A549 (cell line): ENCODE measurements around the gene CADM1. TPM values are rescaled to one million over a fixed set of nuclear protein-coding genes. Genes with fewer than 3 reads are reported as not detected.

Source experiments
- ATAC-seq, 2 experiments: fragments of 200-7000 bp in 1 of 2; fragments of >200 bp in 1 of 2; cut with Nextera tagmentation in 1 of 2; cut with Tn5 transposase in 1 of 2; 3 replicates each; pipeline versions ENCODE4 v1.8.0 to v1.9.1; 2018 to 2020; ENCODE audit warnings: mild to moderate bottlenecking in 1 of 2, moderate library complexity in 1 of 2
- CTCF ChIA-PET: fragments of 300-600 bp; sonication (Branson Sonifier 250); formaldehyde crosslinking; extraction: SDS; loops from one replicate; lab custom pipeline; 2021; ENCODE audit warnings: antibody characterized with exemption, inconsistent platforms; lab: Yijun Ruan, JAX
- POLR2A ChIA-PET: fragments of 350-600 bp; formaldehyde crosslinking; extraction: SDS; loops from one replicate; lab custom pipeline; 2021; ENCODE audit warnings: antibody characterized with exemption, inconsistent platforms; lab: Yijun Ruan, JAX
- DNase-seq, 2 experiments: peaks; one replicate each; pipeline versions ENCODE4 v3.0.0 to v3.0.0-alpha.2; 2011 to 2016; ENCODE audit warnings: low read depth in 1 of 2, low spot score in 1 of 2
- FAIRE-seq: peaks from 2 replicates; lab custom pipeline; 2011; peaks lifted over from hg19 to GRCh38; lab: Jason Lieb, UNC
- H3K27ac ChIP-seq, 2 experiments: fragments of >200 bp; sonication (Bioruptor Twin); formaldehyde crosslinking; 3 replicates each; pipeline ENCODE4 v1.5.1; 2016 to 2017
- H3K4me1 ChIP-seq: fragments of >200 bp; sonication (Bioruptor Twin); formaldehyde crosslinking; 3 replicates; pipeline ENCODE4 v1.6.1; 2016
- H3K4me2 ChIP-seq: fragments of >200 bp; sonication (Bioruptor Twin); formaldehyde crosslinking; 3 replicates; pipeline ENCODE4 v1.6.1; 2016
- H3K4me3 ChIP-seq: fragments of >200 bp; sonication (Bioruptor Twin); formaldehyde crosslinking; 3 replicates; pipeline ENCODE4 v1.5.1; 2016
- H3K9me3 ChIP-seq: fragments of >200 bp; sonication (Bioruptor Twin); formaldehyde crosslinking; 3 replicates; pipeline ENCODE4 v1.6.1; 2016
- BHLHE40 ChIP-seq: IDR thresholded peaks from 2 replicates; pipeline ENCODE4 v1.6.1; 2012; ENCODE audit warnings: low read depth, low read length, inconsistent platforms
- CEBPB ChIP-seq, 2 experiments: fragments of >200 bp in 1 of 2; sonication (Bioruptor Twin) in 1 of 2; formaldehyde crosslinking in 1 of 2; IDR thresholded peaks; 2 replicates each; pipeline ENCODE4 v1.6.1; 2012 to 2016
- CHD4 ChIP-seq: fragments of 200-600 bp; sonication (generic); IDR thresholded peaks from 2 replicates; pipeline ENCODE4 v1.6.1; 2016; ENCODE audit warnings: antibody characterized with exemption, mild to moderate bottlenecking, borderline replicate concordance
- EHMT2 ChIP-seq: fragments of 200-600 bp; sonication (generic); IDR thresholded peaks from 2 replicates; pipeline ENCODE4 v1.6.1; 2016; ENCODE audit warnings: antibody characterized with exemption, low read depth, mild to moderate bottlenecking, moderate library complexity
- EP300 ChIP-seq, 2 experiments: fragments of >200 bp; sonication (Bioruptor Twin); formaldehyde crosslinking; IDR thresholded peaks; 2 replicates in 1 of 2; 3 replicates in 1 of 2; pipeline ENCODE4 v1.6.1; 2016 to 2017
- ESRRA ChIP-seq: fragments of 150-350 bp; IDR thresholded peaks from 2 replicates; pipeline ENCODE4 v1.6.1; 2014; ENCODE audit warnings: mild to moderate bottlenecking, low read length, borderline replicate concordance
- FOSB ChIP-seq: fragments of 250-450 bp; sonication (Bioruptor Pico); IDR thresholded peaks from 2 replicates; pipeline ENCODE4 v1.5.0; 2020; ENCODE audit warnings: mild to moderate bottlenecking, moderate library complexity
- HDAC2 ChIP-seq: fragments of 200-600 bp; sonication (generic); IDR thresholded peaks from 2 replicates; pipeline ENCODE4 v1.6.1; 2016
- HOXA7 ChIP-seq: fragments of 250-450 bp; sonication (Bioruptor Pico); IDR thresholded peaks from 2 replicates; pipeline ENCODE4 v1.5.0; 2020; ENCODE audit warnings: mild to moderate bottlenecking, moderate library complexity
- JUN ChIP-seq, 2 experiments: fragments of >200 bp; sonication (Bioruptor Twin); formaldehyde crosslinking; IDR thresholded peaks; 2 replicates in 1 of 2; 3 replicates in 1 of 2; pipeline ENCODE4 v1.6.1; 2016 to 2017
- JUNB ChIP-seq: fragments of >200 bp; sonication (Bioruptor Twin); formaldehyde crosslinking; IDR thresholded peaks from 2 replicates; pipeline ENCODE4 v1.6.1; 2016
- KDM1A ChIP-seq: fragments of 200-600 bp; sonication (generic); IDR thresholded peaks from 2 replicates; pipeline ENCODE4 v1.6.1; 2016; ENCODE audit warnings: low read depth, mild to moderate bottlenecking
- MAZ ChIP-seq: fragments of 150-350 bp; IDR thresholded peaks from 2 replicates; pipeline ENCODE4 v1.6.1; 2014; ENCODE audit warnings: antibody characterized with exemption, low read depth, low read length, borderline replicate concordance
- NPAS2 ChIP-seq: fragments of 250-450 bp; sonication (Bioruptor Pico); IDR thresholded peaks from 2 replicates; pipeline ENCODE4 v1.8.0; 2022; ENCODE audit warnings: mild to moderate bottlenecking, moderate library complexity, borderline replicate concordance
- RCOR1 ChIP-seq: fragments of 150-350 bp; IDR thresholded peaks from 2 replicates; pipeline ENCODE4 v1.6.1; 2014; ENCODE audit warnings: antibody characterized with exemption, low read length, low read depth
- RFX5 ChIP-seq: fragments of 450-650 bp; IDR thresholded peaks from 2 replicates; pipeline ENCODE4 v1.7.1; 2014; ENCODE audit warnings: antibody characterized with exemption, mild to moderate bottlenecking, moderate library complexity
- SMC3 ChIP-seq: fragments of >200 bp; sonication (Bioruptor Twin); formaldehyde crosslinking; IDR thresholded peaks from 3 replicates; pipeline ENCODE4 v1.6.1; 2018; ENCODE audit warnings: inconsistent platforms
- TFCP2L1 ChIP-seq: fragments of 250-450 bp; sonication (Bioruptor Pico); IDR thresholded peaks from 2 replicates; pipeline ENCODE4 v1.5.0; 2021; ENCODE audit warnings: mild to moderate bottlenecking
- TP53 ChIP-seq: fragments of 250-450 bp; sonication (Bioruptor Pico); IDR thresholded peaks from 2 replicates; pipeline ENCODE4 v1.5.0; 2021; ENCODE audit warnings: mild to moderate bottlenecking, moderate library complexity
- ZC3H11A ChIP-seq: fragments of 450-650 bp; IDR thresholded peaks from 2 replicates; pipeline ENCODE4 v1.6.1; 2014; ENCODE audit warnings: antibody characterized with exemption, mild to moderate bottlenecking
- ZFP36 ChIP-seq: fragments of 450-650 bp; IDR thresholded peaks from 2 replicates; pipeline ENCODE4 v1.6.1; 2014; ENCODE audit warnings: borderline replicate concordance; ENCODE audit not compliant: partially characterized antibody
- WGBS: methylation state at CpG from one replicate; pipeline ENCODE4 v1.1.6; 2017; ENCODE audit errors: missing lambda C conversion rate; 5-methylcytosine and 5-hydroxymethylcytosine counted together
- polyA plus RNA-seq, 4 experiments: library from polyadenylated mRNA; depleted of rRNA in 3 of 4; stranded (reverse); fragments of >200 nt; fragmentation: RNase III in 1 of 4; extraction: RNeasy Plus Mini Kit Qiagen cat#74134 plus additional on column Dnase treatment in 1 of 4; gene quantifications; 2 replicates in 3 of 4; 3 replicates in 1 of 4; pipeline ENCODE4 v1.2.3, GENCODE V29; 2011 to 2017
- TF ChIP-seq, protein P1 (sequence below): fragments of 150-350 bp; IDR thresholded peaks from 2 replicates; pipeline ENCODE4 v1.6.1; 2014; ENCODE audit warnings: low read depth, mild to moderate bottlenecking, low read length
- TF ChIP-seq, protein P2 (sequence below): IDR thresholded peaks from 2 replicates; pipeline ENCODE4 v1.6.1; 2012; ENCODE audit warnings: low read depth, borderline replicate concordance
- TF ChIP-seq, protein P3 (sequence below): fragments of 250-450 bp; sonication (Bioruptor Pico); IDR thresholded peaks from 2 replicates; pipeline ENCODE4 v1.5.0; 2020; ENCODE audit warnings: low read depth, mild to moderate bottlenecking, moderate library complexity
- TF ChIP-seq, protein P4 (sequence below): IDR thresholded peaks from 2 replicates; pipeline ENCODE4 v1.6.1; 2012

CADM1 gene
- polyA plus RNA-seq, 2 of the 4 experiments (the other 2 are of a cell fraction) = 33.4 to 36.7 TPM

DNA sequence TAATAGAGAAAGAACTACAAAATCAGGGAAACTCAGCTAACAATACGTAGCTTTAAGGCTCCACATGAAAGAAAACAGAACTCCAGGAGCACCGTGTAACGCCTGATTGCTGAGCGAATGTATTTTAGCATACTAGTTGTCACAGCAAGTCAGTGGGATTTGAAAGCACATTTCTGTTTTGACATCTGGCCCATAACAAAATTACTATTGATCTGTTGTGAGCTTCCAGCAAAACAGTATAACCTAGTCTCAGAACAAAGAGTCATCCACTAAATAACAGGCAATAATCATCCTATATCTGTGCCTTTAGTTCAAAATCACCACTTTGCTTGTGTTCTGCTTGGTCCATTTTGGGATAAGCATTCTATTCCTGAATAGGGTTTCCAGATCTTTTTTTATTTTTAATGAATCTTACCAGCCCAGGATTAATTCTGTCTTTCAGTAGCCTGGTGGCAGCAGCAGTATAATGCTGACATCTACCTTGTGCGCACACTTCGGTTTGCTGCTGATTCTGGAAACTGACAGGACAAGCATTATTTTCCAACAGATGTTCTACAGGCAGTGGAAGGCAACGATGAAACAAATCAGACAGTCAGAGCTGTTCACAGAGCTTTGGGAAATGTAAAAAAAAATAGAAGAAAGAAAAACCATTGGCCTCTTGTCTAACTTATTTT is 66.2 kb downstream of the CADM1 start:
- Histone ChIP-seq H3K27ac (no peak overlapping the region), H3K4me1 (no peaks in the 10 kb centered on the region), H3K4me3 (no peak overlapping the region), H3K9me3 (no peaks in the 10 kb centered on the region), H3K4me2 (no peak overlapping the region)
- FAIRE-seq (no peak), DNase-seq (no peak), ATAC-seq (no peak)
- ChIA-PET CTCF (interaction anchor here (0.5 to 0.6 kb wide), 2 partner anchors 8 to 63 kb away, joined by 3 to 5 read pairs; no protein-coding TSS in a partner anchor), POLR2A (no interaction called here)
- TF ChIP-seq EHMT2 (no peak), RCOR1 (no peak), JUN (IDR thresholded peaks at IDR 0.05) (no peak), CHD4 (no peak), CEBPB (IDR thresholded peaks at IDR 0.05) (no peak), KDM1A (no peak), ZFP36 (no peak), MAZ (no peak), ZC3H11A (no peak), ESRRA (no peak), NPAS2 (CRISPR knock-in tag) (no peak)
- TF ChIP-seq, protein P1, sequence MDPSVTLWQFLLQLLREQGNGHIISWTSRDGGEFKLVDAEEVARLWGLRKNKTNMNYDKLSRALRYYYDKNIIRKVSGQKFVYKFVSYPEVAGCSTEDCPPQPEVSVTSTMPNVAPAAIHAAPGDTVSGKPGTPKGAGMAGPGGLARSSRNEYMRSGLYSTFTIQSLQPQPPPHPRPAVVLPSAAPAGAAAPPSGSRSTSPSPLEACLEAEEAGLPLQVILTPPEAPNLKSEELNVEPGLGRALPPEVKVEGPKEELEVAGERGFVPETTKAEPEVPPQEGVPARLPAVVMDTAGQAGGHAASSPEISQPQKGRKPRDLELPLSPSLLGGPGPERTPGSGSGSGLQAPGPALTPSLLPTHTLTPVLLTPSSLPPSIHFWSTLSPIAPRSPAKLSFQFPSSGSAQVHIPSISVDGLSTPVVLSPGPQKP = no peak
- WGBS = 96% methylated on average over 7 of the region's 7 CpGs

DNA sequence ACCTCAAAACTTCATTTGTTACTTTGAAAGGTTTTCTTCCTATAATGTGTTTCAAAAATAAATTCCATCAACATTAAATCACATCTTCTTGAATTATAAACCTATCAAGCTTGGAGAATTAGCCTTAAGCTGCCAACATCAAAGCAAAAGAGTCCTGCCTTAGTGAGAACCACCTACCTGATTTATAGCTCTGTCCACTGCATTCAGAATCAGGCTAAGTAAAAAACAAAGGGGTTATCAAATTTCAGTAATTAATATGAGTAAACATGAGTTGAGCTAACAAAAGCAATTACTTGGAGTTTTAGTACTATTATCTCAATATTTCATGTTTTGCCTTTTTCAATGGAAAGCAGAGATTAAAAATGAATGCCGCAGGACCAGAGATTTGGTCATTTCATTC is 73.9 kb downstream of the CADM1 start:
- Histone ChIP-seq H3K9me3 (no peaks in the 10 kb centered on the region), H3K4me3 (no peak overlapping the region), H3K27ac (no peak overlapping the region), H3K4me2 (no peak overlapping the region), H3K4me1 (no peaks in the 10 kb centered on the region)
- FAIRE-seq (no peak), ATAC-seq (no peak), DNase-seq (no peak)
- POLR2A ChIA-PET = no interaction called here
- TF ChIP-seq JUNB (no peak), HDAC2 (no peak), FOSB (CRISPR knock-in tag) (no peak), CEBPB (IDR thresholded peaks at IDR 0.05) (no peak), KDM1A (no peak)
- TF ChIP-seq, protein P2, sequence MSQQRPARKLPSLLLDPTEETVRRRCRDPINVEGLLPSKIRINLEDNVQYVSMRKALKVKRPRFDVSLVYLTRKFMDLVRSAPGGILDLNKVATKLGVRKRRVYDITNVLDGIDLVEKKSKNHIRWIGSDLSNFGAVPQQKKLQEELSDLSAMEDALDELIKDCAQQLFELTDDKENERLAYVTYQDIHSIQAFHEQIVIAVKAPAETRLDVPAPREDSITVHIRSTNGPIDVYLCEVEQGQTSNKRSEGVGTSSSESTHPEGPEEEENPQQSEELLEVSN = no peak
- CTCF ChIA-PET = no interaction called here
- 89% methylated on average over 1 of the region's 1 CpG for WGBS

DNA sequence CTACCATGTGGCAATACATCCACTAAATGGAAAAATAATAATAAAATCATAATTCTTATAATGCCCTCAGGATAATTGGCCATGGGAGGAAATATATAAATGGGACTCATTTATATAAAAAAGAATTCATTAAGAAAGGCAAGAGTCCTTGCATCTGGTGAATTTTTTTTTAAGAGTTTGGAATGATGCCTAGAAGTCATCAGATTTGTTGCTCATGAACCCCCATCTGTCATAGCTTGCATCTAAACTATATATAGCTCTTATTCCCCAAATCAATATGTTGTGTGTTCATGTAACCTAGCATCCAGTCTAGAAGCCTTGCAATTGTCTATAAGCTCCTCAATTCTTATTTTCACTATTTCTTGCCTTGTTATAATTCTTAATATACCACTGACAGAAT is 75.9 kb downstream of the CADM1 start:
- ATAC-seq = no peak
- H3K9me3 ChIP-seq = no peaks in the 10 kb centered on the region
- H3K27ac ChIP-seq = no peak overlapping the region
- H3K4me3 ChIP-seq = no peak overlapping the region
- DNase-seq = no peak
- CTCF ChIA-PET = no interaction called here
- TF ChIP-seq BHLHE40 (no peak), CHD4 (no peak), EP300 (IDR thresholded peaks at IDR 0.05) (no peak), SMC3 (no peak), ZFP36 (no peak), EHMT2 (no peak), RFX5 (no peak), TP53 (CRISPR knock-in tag) (no peak), FOSB (CRISPR knock-in tag) (no peak), HOXA7 (no peak), JUN (IDR thresholded peaks at IDR 0.05) (no peak), CEBPB (IDR thresholded peaks at IDR 0.05) (no peak), TFCP2L1 (no peak)
- TF ChIP-seq, protein P3, sequence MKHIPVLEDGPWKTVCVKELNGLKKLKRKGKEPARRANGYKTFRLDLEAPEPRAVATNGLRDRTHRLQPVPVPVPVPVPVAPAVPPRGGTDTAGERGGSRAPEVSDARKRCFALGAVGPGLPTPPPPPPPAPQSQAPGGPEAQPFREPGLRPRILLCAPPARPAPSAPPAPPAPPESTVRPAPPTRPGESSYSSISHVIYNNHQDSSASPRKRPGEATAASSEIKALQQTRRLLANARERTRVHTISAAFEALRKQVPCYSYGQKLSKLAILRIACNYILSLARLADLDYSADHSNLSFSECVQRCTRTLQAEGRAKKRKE (CRISPR knock-in tag) = no peak
- TF ChIP-seq, protein P4, sequence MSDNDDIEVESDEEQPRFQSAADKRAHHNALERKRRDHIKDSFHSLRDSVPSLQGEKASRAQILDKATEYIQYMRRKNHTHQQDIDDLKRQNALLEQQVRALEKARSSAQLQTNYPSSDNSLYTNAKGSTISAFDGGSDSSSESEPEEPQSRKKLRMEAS = no peak
- POLR2A ChIA-PET = no interaction called here
- H3K4me2 ChIP-seq = no peak overlapping the region
- no peak for FAIRE-seq
- no peaks in the 10 kb centered on the region for H3K4me1 ChIP-seq
